GM19099 (cell line): Measurements from ENCODE around the gene ZBTB34.

Source experiments
- POLR2A ChIP-seq: IDR thresholded peaks from 3 replicates; pipeline ENCODE4 v1.6.1; 2011; ENCODE audit warnings: low read depth; ENCODE audit not compliant: insufficient read length; ENCODE audit errors: extremely low read depth

The ZBTB34 gene

DNA sequence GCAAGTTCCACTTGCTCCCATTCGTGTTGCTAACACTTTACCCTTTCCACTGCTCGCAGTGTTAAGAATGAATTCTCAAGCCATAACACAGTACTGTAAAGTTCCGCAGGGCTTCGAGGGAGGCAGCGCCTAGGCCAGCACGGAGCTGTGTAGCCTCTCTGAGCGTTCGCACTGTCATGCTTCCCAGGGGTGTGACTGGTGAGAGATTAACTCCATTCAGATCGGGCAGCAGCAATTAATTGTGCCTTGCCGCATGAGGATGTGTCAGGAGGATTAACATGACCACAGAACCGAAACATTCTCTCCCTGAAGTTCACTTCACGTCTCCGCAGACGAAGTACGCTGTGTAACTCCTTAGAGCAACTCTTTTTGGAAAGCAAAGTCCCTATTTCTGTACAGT, 23.2 kb downstream of the ZBTB34 start:
- no peak for TF ChIP-seq POLR2A

DNA sequence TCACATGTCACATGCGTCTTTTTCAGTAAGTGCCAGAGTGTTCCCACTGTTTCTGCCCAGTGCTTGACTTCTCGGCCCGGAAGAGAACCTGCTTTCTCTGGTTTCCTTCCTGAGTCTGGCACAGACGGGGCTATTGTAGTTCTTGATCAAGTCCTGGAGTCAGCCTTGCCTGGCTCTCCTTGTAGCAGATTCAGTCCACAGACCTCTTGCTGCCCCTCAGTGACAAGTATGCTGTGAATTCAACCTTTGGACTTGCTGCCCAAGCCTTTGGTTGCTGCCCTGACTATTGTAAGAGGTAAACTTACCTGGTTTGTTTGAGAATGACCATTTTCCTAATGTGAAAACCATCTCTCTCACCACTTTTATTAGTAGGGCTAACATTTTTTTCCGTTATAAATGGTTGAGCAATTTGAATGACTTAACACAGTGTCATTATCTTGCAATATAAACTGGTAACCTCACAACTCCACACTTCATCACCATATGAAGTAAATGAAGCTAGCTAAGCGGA, 24.7 kb downstream of the ZBTB34 start:
- TF ChIP-seq POLR2A, result no peak

DNA sequence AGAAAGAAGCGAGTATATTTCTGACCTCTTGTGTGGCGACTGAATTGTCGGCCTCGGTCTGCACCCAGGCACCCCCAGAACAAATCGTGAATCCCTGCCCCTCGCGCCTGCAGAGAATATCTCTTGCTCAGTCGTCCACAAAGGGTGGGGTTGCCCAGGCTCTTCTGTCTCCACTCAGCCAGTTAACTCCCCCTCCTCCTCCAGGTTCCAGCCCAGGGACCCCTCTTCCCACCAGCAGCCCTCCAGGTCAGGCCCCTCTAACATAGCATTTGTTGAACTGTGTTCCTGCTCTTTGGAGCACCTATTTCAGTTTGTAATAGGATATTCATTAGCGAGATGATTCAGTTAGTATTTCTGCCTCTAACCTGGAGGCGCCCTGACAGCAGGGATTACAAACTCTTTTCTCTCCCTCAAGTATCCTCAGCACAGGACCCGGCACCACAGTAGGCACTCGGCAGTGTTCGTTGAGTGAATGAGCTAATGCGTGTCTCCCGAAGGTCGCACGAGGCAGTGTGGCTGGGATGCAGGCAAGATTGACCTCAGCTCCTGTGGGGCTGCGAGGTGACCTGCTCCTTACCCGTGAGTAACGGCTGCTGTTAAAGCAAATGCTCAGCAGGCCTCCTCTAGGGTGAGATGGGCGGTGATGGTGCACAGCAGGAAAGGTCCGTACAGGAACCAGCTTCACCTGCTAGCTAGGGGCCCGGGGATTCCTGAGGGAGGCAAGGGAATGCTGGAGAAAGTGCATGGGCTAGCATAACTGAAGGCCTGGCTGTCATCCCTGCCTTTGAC, 25.8 kb downstream of the ZBTB34 start:
- TF ChIP-seq POLR2A, result no peak

DNA sequence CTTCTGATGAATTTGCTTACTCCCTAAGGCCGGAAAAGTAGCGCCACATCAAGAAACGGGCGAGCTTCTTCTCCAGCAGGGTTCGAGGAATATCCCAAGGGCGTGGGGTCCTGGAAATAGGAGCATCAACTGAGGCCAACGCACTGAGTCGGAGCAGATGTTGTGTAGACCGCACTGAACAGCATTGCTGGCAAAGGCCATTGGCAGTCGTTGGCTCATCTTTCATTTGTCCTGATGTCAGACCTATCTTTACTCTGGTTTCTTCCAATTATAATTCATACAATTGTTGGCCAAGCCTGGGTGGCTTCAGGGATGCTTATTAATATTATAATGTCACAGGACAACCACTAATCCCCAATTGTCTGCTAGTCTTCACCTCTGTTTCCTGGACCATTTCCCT, 26.5 kb downstream of the ZBTB34 start:
- no peak for TF ChIP-seq POLR2A

DNA sequence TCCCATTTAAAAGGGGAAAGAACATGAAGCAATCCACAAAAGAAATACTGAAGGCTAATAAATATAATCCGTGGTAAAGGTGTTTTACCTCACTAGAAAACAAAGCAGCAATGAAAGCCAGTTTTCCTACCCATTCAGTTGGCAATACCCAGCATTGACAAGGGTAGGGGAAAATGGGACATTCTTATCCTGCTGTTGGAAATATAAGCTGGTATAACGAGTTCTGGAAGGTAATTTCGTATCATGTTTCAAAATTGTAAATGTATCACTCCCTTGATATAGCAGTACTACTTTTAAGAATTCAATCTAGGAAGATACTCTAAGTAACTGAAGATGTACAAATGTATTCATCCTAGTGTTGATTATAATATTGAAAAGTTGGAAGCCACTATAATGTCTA, 31.2 kb downstream of the ZBTB34 start:
- TF ChIP-seq POLR2A, result no peak

DNA sequence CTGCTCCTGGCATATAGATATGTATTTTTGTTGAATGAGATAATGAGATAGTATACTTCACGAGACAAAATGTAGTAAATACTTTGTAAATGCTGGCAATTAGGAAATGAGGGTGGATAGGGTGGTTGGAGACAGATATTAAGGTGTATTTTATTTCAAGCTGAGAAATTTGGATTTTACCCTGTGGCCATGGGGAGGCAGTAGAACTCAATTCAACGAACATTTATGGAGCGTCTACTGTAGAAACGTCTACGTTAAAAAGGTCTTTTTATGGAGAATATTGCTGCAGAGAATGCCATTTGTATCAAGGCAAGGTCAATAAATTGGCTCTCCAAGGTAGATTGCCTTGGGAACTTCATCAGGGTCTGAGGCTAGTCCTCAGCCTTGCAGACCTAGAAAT, 32.6 kb downstream of the ZBTB34 start:
- TF ChIP-seq POLR2A, result no peak

DNA sequence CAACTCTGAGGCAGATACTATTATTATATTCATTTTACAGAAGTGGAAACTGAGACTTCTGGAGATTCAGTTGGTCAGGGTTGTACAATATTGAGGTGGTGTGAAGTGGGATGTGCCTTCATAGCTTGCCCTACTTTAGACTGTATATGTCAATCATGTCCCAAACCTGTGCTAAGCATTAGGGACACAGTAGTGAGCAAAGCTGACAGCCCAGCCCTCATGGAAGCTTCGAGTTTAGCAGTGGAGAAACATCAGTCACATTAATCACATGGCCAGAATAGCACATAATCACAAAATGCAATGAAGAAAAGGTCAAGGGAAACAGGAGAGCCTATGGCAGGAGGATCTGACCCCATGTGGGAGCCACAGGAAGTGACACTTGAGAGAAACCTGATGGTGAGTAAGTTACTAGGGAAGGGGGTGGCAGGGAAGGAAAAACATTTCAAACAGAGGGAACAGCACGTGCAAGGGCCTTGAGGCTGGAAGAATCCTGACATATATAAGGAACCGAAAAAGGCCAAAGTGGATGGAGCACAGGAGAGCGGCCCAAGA, 33.7 kb downstream of the ZBTB34 start:
- no peak for TF ChIP-seq POLR2A

- TF ChIP-seq POLR2A, result no peak
These were observed 41.8 kb downstream of the ZBTB34 start for GRCh38 chr9:126902210-126902609.

DNA sequence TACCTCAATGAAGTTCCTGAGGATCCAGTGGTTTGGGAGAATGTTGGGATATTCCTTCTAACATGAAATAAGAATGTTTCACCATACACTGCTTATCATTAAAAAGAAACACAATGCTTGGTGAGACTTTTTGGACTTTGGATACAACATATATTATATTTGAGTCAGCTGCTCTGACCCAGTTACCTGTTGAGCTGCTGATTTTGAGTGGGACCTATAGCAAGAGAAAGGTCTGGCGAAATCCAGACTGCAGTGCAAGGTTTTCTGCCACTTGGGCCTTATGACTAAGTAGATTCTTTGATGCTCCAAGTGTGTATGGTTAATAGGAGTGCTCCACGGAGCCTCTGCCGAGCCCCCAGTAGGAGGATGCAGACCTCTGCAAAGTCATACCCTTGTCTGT, 44.1 kb downstream of the ZBTB34 start:
- TF ChIP-seq POLR2A, result no peak

DNA sequence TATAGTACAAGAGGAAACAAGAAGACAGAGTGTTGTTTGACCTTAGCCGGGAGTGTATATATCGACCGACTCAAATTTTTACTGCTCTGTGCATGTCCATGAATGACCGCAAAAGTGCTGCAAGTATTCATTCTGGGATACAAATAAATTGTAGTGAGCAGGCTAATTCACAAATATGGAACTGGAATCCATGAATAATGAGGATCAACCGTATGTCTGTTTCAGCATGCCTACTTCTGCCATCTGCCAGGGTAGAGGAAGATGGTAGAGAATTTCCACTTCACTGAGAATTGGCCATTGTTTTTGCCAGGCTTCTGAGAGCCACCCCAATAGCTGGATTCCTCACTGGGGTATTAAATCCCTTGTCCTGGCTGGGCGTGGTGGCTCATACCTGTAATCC, 45.7 kb downstream of the ZBTB34 start:
- no peak for TF ChIP-seq POLR2A

DNA sequence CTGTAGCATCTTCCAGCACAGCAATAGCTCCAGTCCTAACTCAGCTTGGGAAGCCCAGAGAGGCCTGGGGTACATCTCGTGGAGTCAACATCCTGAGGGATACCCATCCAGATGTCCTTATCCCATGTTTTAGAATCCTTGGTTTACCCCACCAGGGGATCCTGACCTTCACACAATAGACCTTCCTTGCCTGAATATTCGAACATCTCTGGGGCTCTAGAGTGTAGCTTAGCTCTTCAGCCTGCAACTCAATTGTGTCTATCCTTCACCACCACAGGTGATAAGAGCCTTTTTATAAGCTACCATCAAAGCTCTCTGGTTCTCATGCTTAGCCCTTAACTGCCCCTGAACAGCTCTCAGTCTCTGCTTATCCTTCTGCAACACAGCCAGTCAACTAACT, 46.6 kb downstream of the ZBTB34 start:
- no peak for TF ChIP-seq POLR2A

DNA sequence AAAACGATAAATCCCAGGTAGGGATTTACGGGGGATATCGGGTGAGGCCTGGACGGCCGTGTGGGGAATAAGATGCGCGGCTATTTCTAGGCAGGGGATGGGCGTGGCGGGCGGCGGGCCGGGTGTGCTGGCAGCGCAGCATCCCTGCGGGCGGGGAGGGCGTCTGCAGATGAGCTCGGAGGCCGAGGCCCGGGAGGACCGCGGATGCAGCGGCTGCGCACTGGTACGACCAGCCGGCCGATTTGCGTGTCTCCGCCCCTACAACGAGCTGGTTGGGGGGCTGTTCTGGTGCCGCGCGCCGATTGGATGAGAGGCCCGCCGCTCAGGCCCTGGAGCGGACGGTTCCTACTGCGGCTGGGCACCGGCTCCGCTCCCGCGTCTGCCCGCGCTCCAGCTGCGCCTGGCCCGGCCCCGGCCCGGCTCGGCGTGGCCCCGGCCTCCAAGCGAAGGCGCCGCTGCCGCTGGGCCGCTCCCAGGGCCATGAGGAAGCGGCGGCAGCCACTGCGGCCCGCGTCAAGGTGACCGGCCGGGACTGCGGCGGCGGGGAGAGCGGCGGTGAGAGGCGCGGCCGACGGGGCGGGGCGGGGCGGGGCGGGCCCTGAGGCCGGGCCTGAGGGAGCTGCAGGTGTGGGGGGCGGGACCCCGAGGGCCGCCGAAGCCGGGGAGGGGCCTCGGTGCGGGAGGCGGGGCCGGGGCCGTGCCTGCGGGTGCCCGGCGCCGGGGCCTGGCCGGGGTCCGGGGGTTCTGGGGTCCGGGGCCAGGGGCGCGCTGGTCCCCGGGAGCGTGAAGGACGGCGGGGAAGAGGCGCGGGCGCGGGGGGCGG, 54.2 kb downstream of the ZBTB34 start, which contains the start of gene RALGPS1:
Gene RALGPS1 (plus strand): TSS at position 325 of the 823 bp plus-strand sequence. CDS start 47,508 bp downstream, outside the sequence.
- TF ChIP-seq POLR2A, result peak; percentile 52

- no peak for TF ChIP-seq POLR2A
These were observed 54.9 kb downstream of the ZBTB34 start for GRCh38 chr9:126915281-126915816.

DNA sequence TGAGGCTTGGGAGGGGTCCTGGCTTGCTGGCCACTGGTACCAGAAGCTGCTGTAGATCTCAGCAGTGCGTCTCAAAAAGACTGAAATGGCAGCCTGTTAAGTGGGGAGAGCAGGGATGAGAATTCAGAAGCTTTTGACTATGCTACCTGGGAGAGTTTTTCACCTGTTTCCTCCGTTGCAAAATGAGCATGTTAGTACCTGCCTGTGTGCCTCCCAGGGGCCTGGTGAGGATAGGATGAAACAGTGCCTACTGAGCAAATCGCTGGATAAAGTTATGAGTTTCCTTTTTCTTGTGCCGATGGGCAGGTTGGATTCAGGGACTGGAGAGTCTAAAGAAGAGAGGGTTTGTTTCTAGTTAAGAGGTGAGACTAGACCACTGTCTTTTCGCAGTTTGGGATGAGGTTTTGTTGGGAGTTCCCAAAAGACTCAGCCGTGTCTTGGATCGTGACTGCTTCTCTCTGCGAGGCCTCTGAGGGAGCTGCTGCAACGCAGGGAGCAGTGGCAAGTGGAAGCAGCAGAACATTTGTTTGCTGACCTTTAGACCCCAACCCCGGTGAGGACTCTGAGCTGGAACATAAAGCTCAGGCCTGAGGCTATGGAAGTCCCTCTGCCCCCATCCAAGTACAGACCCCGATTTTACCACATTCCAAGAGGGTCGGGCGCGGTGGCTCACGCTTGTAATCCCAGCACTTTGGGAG, 55.6 kb downstream of the ZBTB34 start:
- TF ChIP-seq POLR2A, result no peak

GRCh38 chr9:126916909-126917308, 56.5 kb downstream of the ZBTB34 start:
- TF ChIP-seq POLR2A, result no peak

- TF ChIP-seq POLR2A, result no peak
These were observed 58.8 kb downstream of the ZBTB34 start for GRCh38 chr9:126919193-126919592.
